ENCODE data around the gene PTPRN2.

GRCh38 chr7:157832866-157833607 is 754.6 kb downstream of the PTPRN2 start:
- TF ChIP-seq CTCF (IDR thresholded peaks at IDR 0.05; ENCODE audit: control extremely low read depth in 1 of 3, insufficient read depth in 1 of 3, low read depth in 1 of 3, low read length in 3 of 3) (no peak), EZH2 (IDR thresholded peaks at IDR 0.05; ENCODE audit: low read depth, low read length, severe bottlenecking) (no peak), EP300 (IDR thresholded peaks at IDR 0.05; ENCODE audit: borderline replicate concordance in 1 of 2, low read depth in 2 of 2, low read length in 2 of 2) (no peak), POLR2A (IDR thresholded peaks at IDR 0.05; ENCODE audit: control extremely low read depth in 1 of 2, low read depth in 2 of 2, low read length in 2 of 2) (no peak), CREB1 (IDR thresholded peaks at IDR 0.05) (no peak), JUN (IDR thresholded peaks at IDR 0.05; ENCODE audit: low read depth, low read length) (no peak), POLR2AphosphoS5 (IDR thresholded peaks at IDR 0.05; ENCODE audit: low read depth, low read length) (no peak), TAF1 (IDR thresholded peaks at IDR 0.05; ENCODE audit: low read depth, low read length) (no peak), TEAD4 (IDR thresholded peaks at IDR 0.05; ENCODE audit: low read depth, low read length) (no peak), CHD2 (IDR thresholded peaks at IDR 0.05; ENCODE audit: low read length) (no peak), SP2 (IDR thresholded peaks at IDR 0.05; ENCODE audit: low read length) (no peak)

Measured in H1 (cell line).